Loucy (cell line): ENCODE results near the gene IL34.

ENCODE experiments used
- H2AFZ ChIP-seq: fragments of 200-600 bp; sonication (generic); 2 replicates; pipeline ENCODE4 v1.6.0; 2016; ENCODE audit warnings: antibody characterized with exemption, mild to moderate bottlenecking, low read length, moderate library complexity
- H3F3A ChIP-seq: fragments of 200-600 bp; 2 replicates; pipeline ENCODE4 v1.6.0; 2016; ENCODE audit warnings: antibody characterized with exemption, low read depth, mild to moderate bottlenecking
- H3K27me3 ChIP-seq: fragments of 200-600 bp; sonication (generic); 2 replicates; pipeline ENCODE4 v1.6.1; 2014; ENCODE audit warnings: low read length, mild to moderate bottlenecking; ENCODE audit not compliant: insufficient read depth, poor library complexity, severe bottlenecking
- H3K36me3 ChIP-seq: fragments of 200-600 bp; sonication (generic); 2 replicates; pipeline ENCODE4 v1.6.1; 2016; ENCODE audit warnings: low read length; ENCODE audit not compliant: insufficient read depth
- H3K4me1 ChIP-seq: fragments of 200-600 bp; sonication (generic); 2 replicates; pipeline ENCODE4 v1.5.1; 2014; ENCODE audit warnings: low read length, mild to moderate bottlenecking; ENCODE audit not compliant: insufficient read depth, poor library complexity, severe bottlenecking
- H3K4me2 ChIP-seq: fragments of 200-600 bp; sonication (generic); 2 replicates; pipeline ENCODE4 v1.6.0; 2014; ENCODE audit warnings: antibody characterized with exemption, low read length, low read depth, mild to moderate bottlenecking; ENCODE audit not compliant: poor library complexity, severe bottlenecking
- H3K4me3 ChIP-seq: fragments of 200-600 bp; sonication (generic); 2 replicates; pipeline ENCODE4 v1.5.1; 2014; ENCODE audit warnings: low read length, mild to moderate bottlenecking, mixed read lengths; ENCODE audit not compliant: poor library complexity, severe bottlenecking
- H3K79me2 ChIP-seq: fragments of 200-600 bp; sonication (generic); 2 replicates; pipeline ENCODE4 v1.6.1; 2014; ENCODE audit warnings: low read length; ENCODE audit not compliant: insufficient read depth
- H3K9ac ChIP-seq: fragments of 200-600 bp; sonication (generic); 2 replicates; pipeline ENCODE4 v1.6.0; 2014; ENCODE audit warnings: mild to moderate bottlenecking, low read depth, low read length, moderate library complexity; ENCODE audit not compliant: poor library complexity, severe bottlenecking
- H3K9me2 ChIP-seq: fragments of 200-600 bp; sonication (generic); replicated peaks from 2 replicates; pipeline ENCODE4 v1.6.1; 2016; ENCODE audit warnings: low read depth, low read length, mixed read lengths
- H3K9me3 ChIP-seq: fragments of 200-600 bp; sonication (generic); 2 replicates; pipeline ENCODE4 v1.6.1; 2014; ENCODE audit warnings: mild to moderate bottlenecking, antibody characterized with exemption, low read length, low read depth; ENCODE audit not compliant: insufficient read depth
- H4K20me1 ChIP-seq: fragments of 200-600 bp; sonication (generic); 2 replicates; pipeline ENCODE4 v1.6.0; 2014; ENCODE audit warnings: antibody characterized with exemption, low read length, mild to moderate bottlenecking; ENCODE audit not compliant: insufficient read depth, poor library complexity, severe bottlenecking
- EZH2phosphoT487 ChIP-seq: fragments of 200-600 bp; IDR thresholded peaks from 2 replicates; pipeline ENCODE4 v1.6.1; 2018; ENCODE audit warnings: antibody characterized with exemption, mild to moderate bottlenecking, moderate library complexity, borderline replicate concordance
- TF ChIP-seq, protein P1 (sequence below): fragments of 200-600 bp; sonication (generic); conservative IDR thresholded peaks from 2 replicates; pipeline ENCODE4 v1.5.1; 2014; ENCODE audit warnings: mild to moderate bottlenecking, antibody characterized with exemption, low read length

IL34 gene

DNA sequence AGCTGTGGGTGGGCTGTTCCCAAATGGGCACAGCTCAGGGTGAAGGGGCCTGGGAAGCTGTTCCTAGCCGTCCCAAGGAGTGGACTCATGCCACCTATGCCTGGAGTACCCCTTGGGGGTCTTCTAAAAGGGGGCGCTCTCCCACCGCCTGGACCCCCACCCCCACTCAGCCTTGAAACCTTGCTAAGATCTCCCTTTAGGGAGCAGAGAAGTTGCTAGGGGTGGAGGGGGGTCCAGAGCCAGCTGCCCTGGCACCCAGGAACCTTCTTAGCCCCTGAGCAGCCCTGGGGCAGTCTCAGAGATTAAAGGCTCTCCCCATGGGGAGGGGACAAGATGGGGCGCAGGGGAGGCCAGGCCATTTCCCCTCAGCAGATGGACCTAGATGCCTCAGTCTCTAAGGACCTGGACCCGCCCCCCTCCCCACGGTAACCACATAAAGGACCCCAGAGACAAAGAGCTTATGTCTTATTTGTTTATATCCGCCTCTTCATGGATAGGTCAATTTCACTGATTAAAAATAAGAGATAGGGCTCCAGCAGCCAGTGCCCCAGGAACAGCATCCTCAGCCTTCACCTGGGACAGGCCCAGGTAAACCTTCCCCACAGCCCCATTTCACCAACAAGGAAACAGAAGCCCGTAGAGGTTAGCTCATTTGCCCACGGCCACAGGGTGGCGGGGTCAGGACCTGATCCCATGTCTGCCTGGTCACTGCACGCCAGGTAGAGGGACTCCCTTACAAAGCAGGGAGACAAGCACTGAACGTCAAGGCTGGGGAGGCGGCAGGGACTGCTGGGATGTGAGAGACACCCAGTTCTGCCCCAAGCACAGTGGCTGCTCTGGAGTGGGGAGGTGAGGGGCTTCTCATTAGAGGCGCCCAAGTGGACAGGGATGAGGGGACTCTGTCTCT is 36.1 kb downstream of the IL34 start:
- Histone ChIP-seq H3K4me2 (peak overlapping the region; percentile 35), H3K36me3 (no peaks in the 10 kb centered on the region), H3F3A (no peaks in the 10 kb centered on the region), H3K4me1 (peaks cover 25% of the 10 kb centered on the region), H3K79me2 (peaks cover 18% of the 10 kb centered on the region; the same call in 1 of the 2 replicates), H3K27me3 (no peaks in the 10 kb centered on the region), H2AFZ (no peak overlapping the region), H3K4me3 (peak overlapping the region; percentile 13), H3K9me2 (no peaks in the 10 kb centered on the region), H3K9ac (peak overlapping the region; percentile 34), H3K9me3 (no peaks in the 10 kb centered on the region), H4K20me1 (peaks cover 6% of the 10 kb centered on the region)
- no peak for TF ChIP-seq EZH2phosphoT487
- TF ChIP-seq, protein P1, sequence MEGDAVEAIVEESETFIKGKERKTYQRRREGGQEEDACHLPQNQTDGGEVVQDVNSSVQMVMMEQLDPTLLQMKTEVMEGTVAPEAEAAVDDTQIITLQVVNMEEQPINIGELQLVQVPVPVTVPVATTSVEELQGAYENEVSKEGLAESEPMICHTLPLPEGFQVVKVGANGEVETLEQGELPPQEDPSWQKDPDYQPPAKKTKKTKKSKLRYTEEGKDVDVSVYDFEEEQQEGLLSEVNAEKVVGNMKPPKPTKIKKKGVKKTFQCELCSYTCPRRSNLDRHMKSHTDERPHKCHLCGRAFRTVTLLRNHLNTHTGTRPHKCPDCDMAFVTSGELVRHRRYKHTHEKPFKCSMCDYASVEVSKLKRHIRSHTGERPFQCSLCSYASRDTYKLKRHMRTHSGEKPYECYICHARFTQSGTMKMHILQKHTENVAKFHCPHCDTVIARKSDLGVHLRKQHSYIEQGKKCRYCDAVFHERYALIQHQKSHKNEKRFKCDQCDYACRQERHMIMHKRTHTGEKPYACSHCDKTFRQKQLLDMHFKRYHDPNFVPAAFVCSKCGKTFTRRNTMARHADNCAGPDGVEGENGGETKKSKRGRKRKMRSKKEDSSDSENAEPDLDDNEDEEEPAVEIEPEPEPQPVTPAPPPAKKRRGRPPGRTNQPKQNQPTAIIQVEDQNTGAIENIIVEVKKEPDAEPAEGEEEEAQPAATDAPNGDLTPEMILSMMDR: peak; percentile 27

DNA sequence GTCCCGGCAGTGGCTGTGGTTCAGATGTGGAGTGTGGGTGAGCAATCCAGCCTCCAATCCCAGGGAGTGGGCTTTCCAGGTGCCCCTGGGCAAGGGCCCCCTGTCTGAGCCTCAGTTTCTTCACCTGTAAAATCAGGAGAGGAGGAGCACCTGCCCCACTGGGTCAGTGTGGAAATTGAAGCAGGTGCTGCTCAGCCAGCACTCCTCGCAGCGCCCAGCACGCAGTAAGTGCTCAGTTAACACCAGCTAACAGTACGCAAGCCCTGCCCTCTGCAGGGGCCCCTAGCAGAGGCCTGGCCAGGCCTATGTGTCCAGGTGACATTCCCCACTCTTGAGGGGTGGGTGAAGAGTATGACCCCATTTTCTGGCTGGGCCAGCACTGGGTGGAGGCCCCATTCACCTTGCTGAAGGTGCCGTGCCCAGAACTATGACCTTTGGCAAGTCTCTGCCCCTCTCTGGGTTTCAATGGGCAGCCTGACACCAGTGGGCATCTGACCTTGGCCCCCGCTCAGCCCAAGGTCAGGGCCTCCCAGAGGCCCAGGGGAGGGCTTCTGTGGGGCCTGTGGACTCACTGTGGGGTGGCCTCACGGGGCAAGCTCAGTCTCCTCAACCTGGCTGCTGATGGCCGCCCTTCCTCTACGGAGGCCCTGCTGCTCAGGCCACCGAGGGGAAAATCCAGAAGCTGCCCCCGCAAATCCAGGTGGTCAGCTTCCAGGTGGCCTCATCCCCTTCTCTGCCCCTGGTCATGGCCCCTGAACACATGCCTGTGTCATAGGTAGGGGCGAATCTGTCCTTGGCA is 37.0 kb downstream of the IL34 start:
- H3K79me2 ChIP-seq: peaks cover 18% of the 10 kb centered on the region; the same call in 1 of the 2 replicates
- no peaks in the 10 kb centered on the region for H3F3A ChIP-seq
- no peaks in the 10 kb centered on the region for H3K9me2 ChIP-seq
- H3K9me3 ChIP-seq: no peaks in the 10 kb centered on the region
- no peak overlapping the region for H2AFZ ChIP-seq
- peak overlapping the region; percentile 80 for H3K4me2 ChIP-seq
- H3K27me3 ChIP-seq: no peaks in the 10 kb centered on the region
- H4K20me1 ChIP-seq: peaks cover 6% of the 10 kb centered on the region
- H3K9ac ChIP-seq: peak overlapping the region; percentile 46
- H3K4me1 ChIP-seq: peaks cover 25% of the 10 kb centered on the region
- H3K4me3 ChIP-seq: peak overlapping the region; percentile 13
- H3K36me3 ChIP-seq: no peaks in the 10 kb centered on the region
- TF ChIP-seq, protein P1: no peak
- TF ChIP-seq EZH2phosphoT487: no peak

DNA sequence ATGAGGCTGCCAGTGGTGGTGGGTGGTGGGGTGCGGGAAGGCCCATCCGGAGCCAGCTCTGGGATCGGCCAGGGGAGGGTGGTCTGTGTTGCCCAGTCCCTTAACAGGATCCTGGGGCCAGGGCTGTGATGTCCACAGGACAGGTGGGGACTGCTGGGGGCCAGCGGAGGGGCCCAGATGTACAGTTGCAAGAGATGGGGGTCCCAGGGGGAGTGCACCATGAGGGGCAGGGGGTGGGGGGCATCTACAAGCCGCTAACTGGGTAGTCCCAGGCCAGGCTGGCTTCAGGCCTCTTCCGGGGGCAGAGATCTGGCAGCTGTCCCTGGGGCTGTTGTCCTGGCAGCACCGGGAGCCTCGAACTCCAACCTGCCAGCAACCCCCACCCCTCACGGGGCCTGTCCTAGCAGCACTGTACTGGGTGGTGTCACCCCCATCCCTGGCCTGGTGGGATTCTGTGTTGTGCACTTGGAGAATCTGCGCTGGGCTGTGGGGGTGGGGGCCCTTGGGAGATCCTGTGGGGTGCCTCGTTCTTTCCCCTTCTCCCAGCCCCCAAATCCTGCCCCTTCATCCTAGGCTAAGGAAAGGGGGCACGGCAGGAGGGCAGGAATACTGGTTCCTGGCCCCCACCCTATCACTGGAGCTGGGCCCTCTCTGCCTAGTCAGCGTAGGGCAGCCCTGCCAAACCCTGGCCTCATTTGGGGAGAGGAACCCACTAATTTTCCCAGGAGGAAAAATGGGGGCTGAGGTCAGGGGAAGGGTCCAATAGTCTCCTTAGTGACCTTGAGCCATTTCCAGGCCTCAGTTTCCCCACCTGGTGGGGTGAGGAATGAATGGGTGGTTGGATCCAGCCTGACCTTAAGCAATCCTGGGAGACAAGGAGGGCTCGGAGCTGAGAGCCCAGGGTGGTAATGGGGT is 38.0 kb downstream of the IL34 start:
- Histone ChIP-seq H3K9ac (peak overlapping the region; percentile 72), H3K4me1 (peaks cover 27% of the 10 kb centered on the region), H3K9me3 (no peaks in the 10 kb centered on the region)

More for the DNA sequence above, 38.0 kb downstream of the IL34 start:
- no peaks in the 10 kb centered on the region for H3K9me2 ChIP-seq
- H3K27me3 ChIP-seq: no peaks in the 10 kb centered on the region
- TF ChIP-seq, protein P1: no peak
- no peak for TF ChIP-seq EZH2phosphoT487
- H3K4me3 ChIP-seq: peak overlapping the region; percentile 75
- H3K4me2 ChIP-seq: peak overlapping the region; percentile 80
- H4K20me1 ChIP-seq: peaks cover 6% of the 10 kb centered on the region
- H3F3A ChIP-seq: no peaks in the 10 kb centered on the region
- H2AFZ ChIP-seq: no peak overlapping the region
- peaks cover 18% of the 10 kb centered on the region; the same call in 1 of the 2 replicates for H3K79me2 ChIP-seq
- H3K36me3 ChIP-seq: no peaks in the 10 kb centered on the region
